HG03103 (cell line): ENCODE data around the gene RERE.
"Not testable (repeated sequence)": the region's sequence is repeated elsewhere in the genome, so short reads cannot be mapped to it uniquely, and the experiment has no call there.

Experiments
- ATAC-seq: cut with Tn5 transposase; IDR thresholded peaks from one replicate; pipeline ENCODE4 v1.9.1; 2021; ENCODE audit warnings: low read depth; ENCODE audit not compliant: unreplicated experiment

Gene RERE

GRCh38 chr1:8844501-8845006, 27.1 kb upstream of the RERE start:
- ATAC-seq = no peak

- ATAC-seq = no peak
These were observed 24.0 kb upstream of the RERE start for GRCh38 chr1:8841395-8841794.

GRCh38 chr1:8839990-8840389, 22.6 kb upstream of the RERE start:
- ATAC-seq = no peak

- no peak for ATAC-seq
These were observed 18.7 kb upstream of the RERE start for GRCh38 chr1:8835941-8836643.

GRCh38 chr1:8831340-8831739, 13.9 kb upstream of the RERE start:
- ATAC-seq = no peak

- not testable (repeated sequence) for ATAC-seq
These were observed 13.3 kb upstream of the RERE start for GRCh38 chr1:8830732-8831131.

GRCh38 chr1:8825985-8826481, 8.6 kb upstream of the RERE start:
- no peak for ATAC-seq

- ATAC-seq = no peak
These were observed 5.8 kb upstream of the RERE start for GRCh38 chr1:8823295-8823664.

GRCh38 chr1:8822373-8823294, 5.2 kb upstream of the RERE start:
- no peak for ATAC-seq

- ATAC-seq = no peak
These were observed 3.6 kb upstream of the RERE start for GRCh38 chr1:8821084-8821483.

- not testable (repeated sequence) for ATAC-seq
These were observed 1.3 kb upstream of the RERE start for GRCh38 chr1:8818789-8819188.

GRCh38 chr1:8818325-8818775, 910 bp upstream of the RERE start:
- ATAC-seq = no peak

- ATAC-seq = peak; percentile 5
These were observed 519 bp downstream of the RERE start for GRCh38 chr1:8816831-8817411.

GRCh38 chr1:8816264-8816663, 1.2 kb downstream of the RERE start:
- ATAC-seq = no peak

- ATAC-seq = no peak
These were observed 1.8 kb downstream of the RERE start for GRCh38 chr1:8815582-8816151.

GRCh38 chr1:8814865-8815264, 2.6 kb downstream of the RERE start:
- no peak for ATAC-seq

GRCh38 chr1:8813991-8814390, 3.4 kb downstream of the RERE start:
- no peak for ATAC-seq

GRCh38 chr1:8813016-8813763, 4.2 kb downstream of the RERE start:
- ATAC-seq = no peak

GRCh38 chr1:8812081-8812480, 5.4 kb downstream of the RERE start:
- ATAC-seq = no peak

- ATAC-seq = no peak
These were observed 6.5 kb downstream of the RERE start for GRCh38 chr1:8810987-8811386.
